Breast epithelium (tissue), 4 donors: Measurements from ENCODE around the gene CLASP1. TPM values are rescaled to one million over a fixed set of nuclear protein-coding genes. Genes with fewer than 3 reads are reported as not detected.

Source experiments
- DNase-seq, 2 donors: peaks; one replicate each; pipeline ENCODE4 v3.0.0-alpha.2; 2019; ENCODE audit warnings: low spot score in 2 of 2
- H3K27ac ChIP-seq, 2 donors: fragments of 200-600 bp; sonication (generic) in 1 of 2; one replicate each; pipeline ENCODE4 v1.5.1; 2016 to 2019; ENCODE audit warnings: mild to moderate bottlenecking in 1 of 2
- H3K27me3 ChIP-seq, 2 donors: fragments of 200-600 bp; sonication (generic) in 1 of 2; one replicate each; pipeline versions ENCODE4 v1.5.1 to v1.6.0; 2017 to 2019; ENCODE audit warnings: control low read depth in 1 of 2, mild to moderate bottlenecking in 1 of 2
- H3K36me3 ChIP-seq: fragments of 200-600 bp; one replicate; pipeline ENCODE4 v1.5.1; 2019
- H3K4me1 ChIP-seq, 2 donors: fragments of 200-600 bp; sonication (generic); one replicate each; pipeline ENCODE4 v1.5.1; 2016 to 2019; ENCODE audit warnings: control low read depth in 1 of 2
- H3K4me3 ChIP-seq, 3 donors: fragments of 200-600 bp; sonication (generic); 1 replicate in 2 of 3; 2 replicates in 1 of 3; pipeline ENCODE4 v1.5.1; 2016 to 2019; ENCODE audit warnings: mild to moderate bottlenecking in 3 of 3, moderate library complexity in 2 of 3
- H3K9me3 ChIP-seq, 2 donors: fragments of 200-600 bp; sonication (generic) in 1 of 2; one replicate each; pipeline ENCODE4 v1.5.1; 2016 to 2019; ENCODE audit warnings: control low read depth in 1 of 2
- POLR2A ChIP-seq: fragments of 450-650 bp; IDR thresholded peaks from one replicate; pipeline ENCODE4 v1.6.1; 2016; ENCODE audit warnings: antibody characterized with exemption, mild to moderate bottlenecking, moderate library complexity
- POLR2AphosphoS5 ChIP-seq, 3 donors: sonication (generic); formaldehyde crosslinking; IDR thresholded peaks; one replicate each; pipeline ENCODE4 v1.6.1; 2017; ENCODE audit warnings: antibody characterized with exemption in 3 of 3
- intact Hi-C: fragments of 100-400 bp; cut with DNase I; formaldehyde crosslinking; loops from one replicate; pipeline ENCODE4 v1.15.1; 2023; ENCODE audit warnings: low total_unique reads
- total RNA-seq, 3 donors: library from RNA; depleted of rRNA; stranded (reverse); fragments of >200 nt; gene quantifications; one replicate each; pipeline ENCODE4 v1.1.0, GENCODE V29; 2016
- TF ChIP-seq, protein P1 (sequence below), 3 donors: fragments of 450-650 bp; IDR thresholded peaks; one replicate each; pipeline ENCODE4 v1.5.1; 2016 to 2017; ENCODE audit warnings: antibody characterized with exemption in 3 of 3, mild to moderate bottlenecking in 3 of 3, moderate library complexity in 3 of 3

CLASP1 gene
- total RNA-seq, 3 donors from 2014 or later: 80.3 to 106 (median 98.7) TPM

DNA sequence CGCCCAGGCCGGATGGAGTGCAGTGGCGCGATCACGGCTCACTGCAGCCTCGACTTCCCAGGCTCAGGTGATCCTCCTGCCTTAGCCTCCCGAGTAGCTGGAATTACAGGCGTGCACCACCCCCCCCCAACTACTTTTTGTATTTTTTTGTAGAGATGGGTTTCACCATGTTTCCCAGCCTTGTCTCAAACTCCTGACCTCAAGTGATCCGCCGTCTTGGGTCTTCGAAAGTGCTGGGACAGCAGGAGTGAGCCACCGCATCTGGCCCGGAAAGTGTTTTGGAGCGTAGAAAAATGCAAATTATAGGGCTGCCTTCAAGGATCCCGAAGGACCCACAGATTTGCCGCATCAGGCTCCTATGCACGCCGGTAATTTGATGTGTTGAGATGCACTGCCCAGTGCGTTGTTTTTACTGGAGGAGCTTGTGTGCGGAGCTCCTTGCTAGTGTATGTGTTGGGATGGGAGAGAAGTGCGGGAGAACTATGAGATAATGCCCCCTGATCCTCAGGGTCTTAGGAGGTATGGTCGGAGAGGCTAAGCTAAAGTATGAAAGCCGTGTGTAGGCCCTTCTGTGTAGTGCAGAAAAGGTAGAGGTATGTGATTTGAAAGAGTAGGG, 1.2 kb upstream of the CLASP1 start:
- DNase-seq: no peak
- no peaks in the 10 kb centered on the region for H3K9me3 ChIP-seq
- H3K27me3 ChIP-seq: no peaks in the 10 kb centered on the region
- no peaks in the 10 kb centered on the region for H3K4me1 ChIP-seq
- peak overlapping the region; percentile 96 to 98 for H3K27ac ChIP-seq
- H3K36me3 ChIP-seq: no peaks in the 10 kb centered on the region
- intact Hi-C loops: no loop called here
- peak overlapping the region; percentile 83 to 95 (median 94) for H3K4me3 ChIP-seq
- TF ChIP-seq POLR2AphosphoS5 (IDR thresholded peaks at IDR 0.05) (no peak), POLR2A (no peak)
- TF ChIP-seq, protein P1, sequence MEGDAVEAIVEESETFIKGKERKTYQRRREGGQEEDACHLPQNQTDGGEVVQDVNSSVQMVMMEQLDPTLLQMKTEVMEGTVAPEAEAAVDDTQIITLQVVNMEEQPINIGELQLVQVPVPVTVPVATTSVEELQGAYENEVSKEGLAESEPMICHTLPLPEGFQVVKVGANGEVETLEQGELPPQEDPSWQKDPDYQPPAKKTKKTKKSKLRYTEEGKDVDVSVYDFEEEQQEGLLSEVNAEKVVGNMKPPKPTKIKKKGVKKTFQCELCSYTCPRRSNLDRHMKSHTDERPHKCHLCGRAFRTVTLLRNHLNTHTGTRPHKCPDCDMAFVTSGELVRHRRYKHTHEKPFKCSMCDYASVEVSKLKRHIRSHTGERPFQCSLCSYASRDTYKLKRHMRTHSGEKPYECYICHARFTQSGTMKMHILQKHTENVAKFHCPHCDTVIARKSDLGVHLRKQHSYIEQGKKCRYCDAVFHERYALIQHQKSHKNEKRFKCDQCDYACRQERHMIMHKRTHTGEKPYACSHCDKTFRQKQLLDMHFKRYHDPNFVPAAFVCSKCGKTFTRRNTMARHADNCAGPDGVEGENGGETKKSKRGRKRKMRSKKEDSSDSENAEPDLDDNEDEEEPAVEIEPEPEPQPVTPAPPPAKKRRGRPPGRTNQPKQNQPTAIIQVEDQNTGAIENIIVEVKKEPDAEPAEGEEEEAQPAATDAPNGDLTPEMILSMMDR (IDR thresholded peaks at IDR 0.05): no peak

DNA sequence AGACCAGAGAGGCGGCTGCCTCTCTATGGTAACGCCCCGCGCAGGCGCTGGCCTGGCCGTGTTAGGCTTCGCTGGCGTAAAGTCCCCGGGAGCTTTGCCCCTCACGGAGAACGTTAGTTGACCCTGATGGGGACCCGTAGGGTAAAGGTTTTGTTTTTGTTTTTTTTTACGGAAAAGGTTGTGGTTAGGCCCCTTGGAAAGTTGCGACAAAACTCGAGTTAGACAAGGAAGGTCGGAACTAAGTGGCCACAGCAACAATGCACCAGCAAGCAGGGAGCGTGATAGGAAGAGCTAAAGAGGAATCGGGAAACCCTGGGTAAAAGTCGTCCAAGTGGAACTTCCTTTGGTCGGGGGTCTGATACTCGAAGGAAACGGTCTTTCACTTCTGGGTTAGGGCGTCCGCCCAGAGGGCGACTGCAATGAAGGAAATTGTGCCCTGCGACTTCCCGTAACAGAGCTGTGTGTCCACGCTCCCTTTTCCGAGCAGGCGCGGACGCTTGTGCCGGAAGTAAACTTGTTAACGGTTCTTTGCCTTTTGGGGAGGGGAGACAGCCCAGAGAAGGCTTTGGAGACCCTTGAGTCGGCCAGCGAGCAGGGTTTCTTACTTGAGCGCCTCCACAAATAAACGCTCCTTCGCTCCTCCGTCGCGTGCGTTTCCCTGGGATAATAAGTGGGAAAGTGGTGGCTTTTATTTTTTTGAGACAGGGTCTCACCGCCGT, 493 bp upstream of the CLASP1 start:
- intact Hi-C loops: no loop called here
- TF ChIP-seq, protein P1 (IDR thresholded peaks at IDR 0.05): no peak
- peak; percentile 41 for TF ChIP-seq POLR2A
- TF ChIP-seq POLR2AphosphoS5 (IDR thresholded peaks at IDR 0.05): peak; percentile 84 to 88 (median 87)

DNA sequence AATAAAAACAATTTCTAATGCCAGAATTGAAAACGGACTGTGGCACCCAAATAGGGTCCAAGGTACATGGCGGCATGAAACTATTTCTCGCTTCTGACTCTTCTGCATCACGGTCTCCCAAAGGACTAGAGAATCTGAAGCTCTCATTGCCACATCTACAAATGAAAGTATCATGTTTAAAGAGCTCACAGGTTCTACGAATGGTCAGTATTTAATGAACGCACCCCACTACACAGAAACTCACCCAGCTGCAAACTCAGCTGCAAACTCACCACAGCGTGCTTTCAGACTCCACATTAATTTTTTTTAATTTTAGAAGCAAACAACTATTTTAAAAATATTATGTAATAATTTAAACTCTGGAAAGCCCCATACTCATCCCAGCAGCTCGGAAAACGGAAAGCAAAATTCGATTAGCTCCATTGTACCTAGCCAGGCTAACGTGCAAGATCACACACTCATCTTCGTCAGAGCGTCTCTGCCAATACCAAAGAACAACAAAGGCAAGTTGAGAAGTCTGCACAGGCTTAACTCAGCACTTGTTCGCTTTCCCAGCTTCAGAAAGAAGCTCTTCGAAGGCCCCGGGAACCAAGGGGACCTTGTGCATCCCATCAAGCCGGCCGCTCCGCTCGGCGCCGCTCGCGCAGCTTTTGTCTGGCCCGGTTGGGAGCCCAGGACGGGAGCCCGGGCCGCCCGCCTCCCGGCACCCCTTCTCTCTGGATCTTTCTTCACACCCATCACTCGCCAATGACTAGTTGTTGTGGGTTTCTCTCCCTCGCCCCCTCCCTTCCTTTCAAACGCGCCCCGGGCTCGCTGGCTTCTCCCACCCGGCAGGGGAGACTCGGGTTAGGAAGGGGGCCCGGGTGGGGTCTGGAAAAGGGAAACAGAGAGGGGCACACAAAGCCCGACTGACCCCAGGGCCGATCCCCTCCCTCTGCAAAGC, 785 bp downstream of the CLASP1 start:
- intact Hi-C loops: no loop called here
- TF ChIP-seq POLR2AphosphoS5 (IDR thresholded peaks at IDR 0.05): no peak
- TF ChIP-seq, protein P1 (IDR thresholded peaks at IDR 0.05): no peak
- TF ChIP-seq POLR2A: no peak
- no peaks in the 10 kb centered on the region for H3K9me3 ChIP-seq
- H3K27ac ChIP-seq: peak overlapping the region; percentile 96 to 98
- H3K27me3 ChIP-seq: no peaks in the 10 kb centered on the region
- no peaks in the 10 kb centered on the region for H3K4me1 ChIP-seq
- peak overlapping the region; percentile 83 to 95 (median 94) for H3K4me3 ChIP-seq
- H3K36me3 ChIP-seq: no peaks in the 10 kb centered on the region
- peak; percentile 33 to 62 for DNase-seq

More for the DNA sequence above, 493 bp upstream of the CLASP1 start:
- H3K4me1 ChIP-seq: no peaks in the 10 kb centered on the region
- H3K36me3 ChIP-seq: no peaks in the 10 kb centered on the region
- no peaks in the 10 kb centered on the region for H3K9me3 ChIP-seq
- DNase-seq: peak; percentile 92 to 93
- H3K27ac ChIP-seq: peak overlapping the region; percentile 96 to 98
- peak overlapping the region; percentile 83 to 95 (median 94) for H3K4me3 ChIP-seq
- H3K27me3 ChIP-seq: no peaks in the 10 kb centered on the region

DNA sequence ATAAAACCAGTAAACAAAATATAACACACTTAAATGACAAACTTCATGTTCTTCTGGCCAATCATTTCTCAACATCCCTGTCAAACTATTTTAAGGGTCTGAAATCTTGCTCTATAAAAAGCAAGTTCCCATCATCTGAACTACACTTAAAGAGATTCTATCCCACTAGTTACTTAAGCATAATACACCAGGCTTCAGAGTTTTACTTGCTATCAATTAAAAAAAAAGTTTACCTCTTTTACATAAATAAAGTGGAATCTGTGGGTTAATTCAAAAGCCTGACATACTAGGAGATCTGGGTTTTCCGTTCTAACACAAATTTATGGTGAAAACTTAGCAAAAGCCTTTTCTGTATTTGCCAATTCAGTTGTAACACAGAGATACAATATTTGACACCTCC, 1.9 kb downstream of the CLASP1 start:
- intact Hi-C loops: no loop called here
- peak overlapping the region in 1 of 3 donors; percentile 94 for H3K4me3 ChIP-seq

More for the DNA sequence above, 1.9 kb downstream of the CLASP1 start:
- Histone ChIP-seq H3K9me3 (no peaks in the 10 kb centered on the region), H3K27ac (no peak overlapping the region), H3K27me3 (no peaks in the 10 kb centered on the region), H3K4me1 (no peaks in the 10 kb centered on the region), H3K36me3 (no peaks in the 10 kb centered on the region)
- TF ChIP-seq, protein P1 (IDR thresholded peaks at IDR 0.05): no peak
- TF ChIP-seq POLR2AphosphoS5 (IDR thresholded peaks at IDR 0.05) (no peak), POLR2A (no peak)
- DNase-seq: no peak
